GM12875 (cell line): ENCODE data around the gene OR6C74.

ENCODE experiments used
- H3K4me3 ChIP-seq: one replicate; pipeline ENCODE4 v1.5.1; 2011; ENCODE audit warnings: low read depth, low read length, control low read depth
- CTCF ChIP-seq: IDR thresholded peaks from 2 replicates; pipeline ENCODE4 v1.5.1; 2011; ENCODE audit warnings: low read depth, mild to moderate bottlenecking, control low read depth, inconsistent platforms, low read length, moderate library complexity, borderline replicate concordance; ENCODE audit not compliant: insufficient read depth

Gene OR6C74

GRCh38 chr12:55244309-55244708 is at the start of gene OR6C74:
OR6C74 (plus strand) TSS chr12:55244609; CDS start chr12:55247288, 2,679 bp downstream.
- TF ChIP-seq CTCF: no peak
- H3K4me3 ChIP-seq: no peak within 1 kb of the TSS

GRCh38 chr12:55220725-55221124 is 23.7 kb upstream of the OR6C74 start, which contains the start of gene OR10A7:
OR10A7 (plus strand) TSS chr12:55221025; CDS start chr12:55221025, 0 bp downstream.
- no peak for TF ChIP-seq CTCF
- no peak within 1 kb of the TSS for H3K4me3 ChIP-seq

GRCh38 chr12:55226523-55226922 is 17.9 kb upstream of the OR6C74 start:
- no peak overlapping the region for H3K4me3 ChIP-seq
- no peak for TF ChIP-seq CTCF

- no peak for TF ChIP-seq CTCF
- H3K4me3 ChIP-seq: no peak overlapping the region
These were observed 16.8 kb upstream of the OR6C74 start for GRCh38 chr12:55227643-55228042.

GRCh38 chr12:55246159-55246558 is 1.8 kb downstream of the OR6C74 start:
- TF ChIP-seq CTCF: no peak

GRCh38 chr12:55250944-55251343 is 6.5 kb downstream of the OR6C74 start:
- no peak overlapping the region for H3K4me3 ChIP-seq
- TF ChIP-seq CTCF: no peak

More at GRCh38 chr12:55246159-55246558, 1.8 kb downstream of the OR6C74 start:
- H3K4me3 ChIP-seq: no peak overlapping the region

- no peak overlapping the region for H3K4me3 ChIP-seq
- TF ChIP-seq CTCF: no peak
These were observed 8.9 kb downstream of the OR6C74 start for GRCh38 chr12:55253281-55253680.
